HUES48 (cell line): ENCODE measurements around the gene PRUNE2.
A peak's percentile ranks its signal among the peaks of the same experiment; 100 is the strongest.
"Not testable (repeated sequence)": the region's sequence is repeated elsewhere in the genome, so short reads cannot be mapped to it uniquely, and the experiment has no call there.

Experiments used
- H3K27ac ChIP-seq: one replicate; pipeline ENCODE4 v1.7.0; 2013; ENCODE audit warnings: low read depth, low read length, inconsistent platforms
- H3K27me3 ChIP-seq: 2 replicates; pipeline ENCODE4 v1.6.1; 2013; ENCODE audit warnings: mild to moderate bottlenecking, low read length; ENCODE audit not compliant: control insufficient read depth, insufficient read depth
- H3K36me3 ChIP-seq: 2 replicates; pipeline ENCODE4 v1.6.1; 2013; ENCODE audit warnings: low read length; ENCODE audit not compliant: control insufficient read depth, insufficient read depth
- H3K4me1 ChIP-seq: 2 replicates; pipeline ENCODE4 v1.6.1; 2013; ENCODE audit warnings: mild to moderate bottlenecking, low read length; ENCODE audit not compliant: control insufficient read depth, insufficient read depth
- H3K4me3 ChIP-seq: 2 replicates; pipeline ENCODE4 v1.5.1; 2013; ENCODE audit warnings: mild to moderate bottlenecking, low read depth, low read length
- H3K9ac ChIP-seq: 2 replicates; pipeline ENCODE4 v1.6.1; 2013; ENCODE audit warnings: mild to moderate bottlenecking, low read depth, low read length, moderate library complexity
- H3K9me3 ChIP-seq: 2 replicates; pipeline ENCODE4 v1.6.1; 2013; ENCODE audit warnings: low read length; ENCODE audit not compliant: control insufficient read depth, insufficient read depth

Gene PRUNE2

GRCh38 chr9:76905791-76906646 is at the start of gene PRUNE2:
TSS of gene PRUNE2 (minus strand) at chr9:76906114. CDS start at chr9:76905963, 151 bp downstream.
- Histone ChIP-seq H3K27me3 (peaks cover 40% of the 10 kb centered on the region), H3K27ac (no peak within 1 kb of the TSS), H3K4me1 (peaks cover 16% of the 10 kb centered on the region), H3K4me3 (peak within 1 kb of the TSS; percentile 78), H3K9ac (peak within 1 kb of the TSS; percentile 78), H3K36me3 (no peaks in the 10 kb centered on the region), H3K9me3 (no peaks in the 10 kb centered on the region)

DNA sequence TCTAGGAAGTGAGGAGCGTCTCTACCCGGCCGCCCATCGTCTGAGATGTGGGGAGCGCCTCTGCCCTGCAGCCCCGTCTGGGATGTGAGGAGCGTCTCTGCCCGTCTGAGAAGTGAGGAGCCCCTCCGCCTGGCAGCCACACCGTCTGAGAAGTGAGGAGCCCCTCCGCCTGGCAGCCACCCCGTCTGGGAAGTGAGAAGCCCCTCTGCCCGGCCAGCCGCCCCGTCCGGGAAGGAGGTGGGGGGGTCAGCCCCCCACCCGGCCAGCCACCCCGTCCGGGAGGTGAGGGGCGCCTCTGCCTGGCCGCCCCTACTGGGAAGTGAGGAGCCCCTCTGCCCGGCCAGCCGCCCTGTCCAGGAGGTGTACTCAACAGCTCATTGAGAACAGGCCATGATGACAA is 49.5 kb upstream of the PRUNE2 start:
- H3K4me1 ChIP-seq, H3K27me3 ChIP-seq, H3K4me3 ChIP-seq, H3K36me3 ChIP-seq, H3K27ac ChIP-seq, H3K9me3 ChIP-seq, H3K9ac ChIP-seq: not testable (repeated sequence)

- Histone ChIP-seq H3K9ac (no peak overlapping the region), H3K27me3 (no peaks in the 10 kb centered on the region), H3K4me3 (no peak overlapping the region), H3K9me3 (peaks cover 3% of the 10 kb centered on the region), H3K4me1 (no peaks in the 10 kb centered on the region), H3K36me3 (no peaks in the 10 kb centered on the region), H3K27ac (no peak overlapping the region)
Observed at GRCh38 chr9:76949865-76950264, 44.0 kb upstream of the PRUNE2 start.

DNA sequence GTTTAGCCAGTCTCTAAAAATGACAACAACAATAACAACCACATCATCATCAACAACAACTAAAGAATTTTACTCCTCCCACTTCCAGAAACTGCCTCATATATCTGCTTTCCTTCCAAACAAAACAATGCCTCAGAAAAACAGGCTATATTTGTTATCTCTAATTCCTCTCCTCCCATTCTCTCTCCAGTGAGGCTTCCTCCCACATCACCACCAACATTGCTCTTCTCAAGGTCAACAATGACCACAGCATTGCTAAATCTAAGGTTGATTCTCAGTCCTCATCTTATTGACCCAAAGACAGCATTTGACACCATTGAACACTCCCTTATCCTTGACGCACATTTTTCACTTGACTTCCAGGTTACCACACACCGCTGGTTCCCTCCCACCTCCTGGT is 38.1 kb upstream of the PRUNE2 start:
- Histone ChIP-seq H3K9ac (no peak overlapping the region), H3K27me3 (no peaks in the 10 kb centered on the region), H3K27ac (no peak overlapping the region), H3K36me3 (no peaks in the 10 kb centered on the region), H3K9me3 (no peaks in the 10 kb centered on the region), H3K4me1 (no peaks in the 10 kb centered on the region), H3K4me3 (no peak overlapping the region)

- Histone ChIP-seq H3K9ac (no peak overlapping the region), H3K9me3 (no peaks in the 10 kb centered on the region), H3K27me3 (no peaks in the 10 kb centered on the region), H3K4me1 (no peaks in the 10 kb centered on the region), H3K27ac (no peak overlapping the region), H3K36me3 (no peaks in the 10 kb centered on the region), H3K4me3 (no peak overlapping the region)
Observed at GRCh38 chr9:76943054-76943453, 37.1 kb upstream of the PRUNE2 start.

GRCh38 chr9:76932757-76933156 is 26.8 kb upstream of the PRUNE2 start:
- Histone ChIP-seq H3K9me3 (no peaks in the 10 kb centered on the region), H3K27me3 (no peaks in the 10 kb centered on the region), H3K4me1 (no peaks in the 10 kb centered on the region), H3K27ac (no peak overlapping the region), H3K9ac (no peak overlapping the region), H3K4me3 (no peak overlapping the region), H3K36me3 (no peaks in the 10 kb centered on the region)

- H3K9ac ChIP-seq: no peak overlapping the region
- no peaks in the 10 kb centered on the region for H3K36me3 ChIP-seq
- H3K27me3 ChIP-seq: no peaks in the 10 kb centered on the region
- no peak overlapping the region for H3K4me3 ChIP-seq
- H3K9me3 ChIP-seq: no peaks in the 10 kb centered on the region
- no peaks in the 10 kb centered on the region for H3K4me1 ChIP-seq
- no peak overlapping the region for H3K27ac ChIP-seq
Observed at GRCh38 chr9:76932265-76932664, 26.4 kb upstream of the PRUNE2 start.

DNA sequence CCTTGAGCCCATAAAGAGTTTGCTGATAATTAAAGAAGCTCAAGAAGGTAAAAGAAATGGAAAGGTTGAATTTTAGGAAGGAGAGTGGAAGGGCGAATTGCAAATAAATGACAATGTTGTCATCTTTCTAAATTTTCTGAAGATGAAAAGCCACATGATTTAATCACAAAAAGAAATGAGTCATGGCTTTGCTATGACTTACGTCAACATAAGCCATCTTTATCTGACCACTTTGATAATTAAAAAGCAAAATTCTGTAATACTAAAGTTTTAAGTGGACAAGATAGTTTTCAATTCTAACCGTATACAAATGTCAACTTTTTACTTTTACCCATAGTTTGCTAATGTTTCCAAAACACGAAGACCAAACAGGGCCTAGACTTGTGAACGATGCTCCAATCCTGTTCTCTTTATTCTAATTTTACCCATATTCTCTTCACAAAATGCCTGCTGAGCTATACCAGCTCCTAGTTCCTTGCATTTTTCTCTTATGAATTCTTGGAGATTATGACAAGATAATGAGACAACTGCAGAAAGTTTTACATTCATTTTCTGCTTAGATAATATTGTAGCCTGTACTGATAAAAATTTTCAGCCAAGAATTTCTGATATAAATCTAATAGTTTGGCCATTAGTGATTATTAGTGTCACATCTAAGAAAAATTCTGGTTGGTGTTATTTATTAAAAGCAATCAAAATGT is 21.8 kb upstream of the PRUNE2 start:
- Histone ChIP-seq H3K27me3 (no peaks in the 10 kb centered on the region), H3K27ac (no peak overlapping the region), H3K9me3 (no peaks in the 10 kb centered on the region)

GRCh38 chr9:76926846-76927245 is 20.9 kb upstream of the PRUNE2 start:
- Histone ChIP-seq H3K36me3 (no peaks in the 10 kb centered on the region), H3K4me3 (no peak overlapping the region), H3K9ac (no peak overlapping the region), H3K27me3 (no peaks in the 10 kb centered on the region), H3K9me3 (no peaks in the 10 kb centered on the region), H3K4me1 (no peaks in the 10 kb centered on the region), H3K27ac (no peak overlapping the region)

More for the DNA sequence above, 21.8 kb upstream of the PRUNE2 start:
- Histone ChIP-seq H3K36me3 (no peaks in the 10 kb centered on the region), H3K9ac (no peak overlapping the region), H3K4me1 (no peaks in the 10 kb centered on the region), H3K4me3 (no peak overlapping the region)

DNA sequence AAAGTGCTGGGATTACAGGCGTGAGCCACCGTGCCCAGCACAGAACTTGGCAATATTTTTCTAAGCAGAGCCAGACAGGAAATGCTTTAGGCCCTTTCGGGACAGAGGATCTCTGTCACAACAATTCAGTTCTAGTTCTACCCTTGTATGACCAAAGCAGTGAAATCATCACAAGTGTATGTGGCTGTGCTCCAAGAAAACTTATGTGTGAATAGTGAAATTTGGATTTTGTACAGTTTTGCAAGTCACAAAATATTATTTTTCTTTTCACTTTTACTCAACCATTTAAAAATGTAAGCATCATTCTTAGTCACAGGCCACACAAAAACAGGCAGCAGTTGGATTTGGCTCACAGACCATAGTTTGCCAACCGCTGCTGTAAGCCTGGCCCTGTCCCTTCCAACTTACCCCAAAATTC is 20.4 kb upstream of the PRUNE2 start:
- Histone ChIP-seq H3K36me3 (no peaks in the 10 kb centered on the region), H3K4me1 (no peaks in the 10 kb centered on the region), H3K9ac (no peak overlapping the region), H3K9me3 (no peaks in the 10 kb centered on the region), H3K27ac (no peak overlapping the region), H3K4me3 (no peak overlapping the region), H3K27me3 (no peaks in the 10 kb centered on the region)

DNA sequence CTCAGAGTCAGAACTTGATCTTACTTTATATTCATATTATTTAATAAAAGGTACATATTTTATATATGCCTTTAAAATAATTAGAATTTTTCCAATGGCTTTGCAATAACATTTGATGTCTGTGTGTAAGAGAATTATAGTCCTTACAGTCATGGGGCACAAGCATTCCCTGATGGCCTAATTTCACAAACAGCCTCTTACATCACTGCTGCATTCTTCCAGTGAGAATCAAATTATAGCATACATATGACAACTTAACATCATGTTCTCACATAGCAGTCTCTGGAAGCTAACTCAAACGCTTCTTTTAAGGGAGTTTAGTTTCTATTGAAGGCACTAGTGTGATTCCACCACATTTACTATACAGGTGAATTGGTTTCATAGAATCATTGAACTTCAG is 15.3 kb upstream of the PRUNE2 start:
- Histone ChIP-seq H3K9ac (no peak overlapping the region), H3K4me1 (no peaks in the 10 kb centered on the region), H3K4me3 (no peak overlapping the region), H3K27ac (no peak overlapping the region), H3K9me3 (no peaks in the 10 kb centered on the region), H3K36me3 (no peaks in the 10 kb centered on the region), H3K27me3 (no peaks in the 10 kb centered on the region)
